HCT116 (cell line): ENCODE results near the gene ESR1. TPM values are rescaled to one million over a fixed set of nuclear protein-coding genes. Genes with fewer than 3 reads are reported as not detected.

ENCODE experiments used
- ATAC-seq: fragments of 200-7000 bp; cut with Tn5 transposase; 2 replicates; pipeline ENCODE4 v1.9.1; 2020; ENCODE audit warnings: mild to moderate bottlenecking, moderate library complexity
- BruUV-seq: library from RNA; stranded (reverse); fragments of 400-500 nt; replicated peaks from 2 replicates; lab custom pipeline; 2021; lab: Mats Ljungman, UMichigan
- CTCF ChIA-PET: fragments of 300-600 bp; sonication (Branson Sonifier 250); formaldehyde crosslinking; loops from one replicate; lab custom pipeline; 2021; ENCODE audit warnings: antibody characterized with exemption; lab: Charles Lee
- POLR2A ChIA-PET: fragments of 300-600, 350-600 bp; sonication (Branson Sonifier 250); formaldehyde crosslinking; loops from one replicate; lab custom pipeline; 2021; ENCODE audit warnings: antibody characterized with exemption; lab: Charles Lee
- RAD21 ChIA-PET, 2 experiments: fragments of 300-600 bp; sonication (Branson Sonifier 250); formaldehyde crosslinking; loops; one replicate each; lab custom pipeline; 2023; ENCODE audit warnings: low total read pairs in 2 of 2; ENCODE audit not compliant: uncharacterized antibody in 2 of 2, unreplicated experiment in 2 of 2, low non-redundant PET in 1 of 2; lab: Charles Lee
- DNase-seq: peaks from one replicate; pipeline ENCODE4 v3.0.0-alpha.2; 2010; ENCODE audit warnings: low read depth, low spot score
- H2AFZ ChIP-seq: fragments of 200-600 bp; shearing (Covaris generic), sonication (generic); 2 replicates; pipeline ENCODE4 v1.6.1; 2017; ENCODE audit warnings: low read depth, mixed run types, mixed read lengths, antibody characterized with exemption, low read length; ENCODE audit not compliant: poor library complexity, severe bottlenecking
- H3K27ac ChIP-seq: 2 replicates; pipeline ENCODE4 v1.5.1; 2012; ENCODE audit warnings: low read depth, low read length
- H3K27me3 ChIP-seq: fragments of 200-600 bp; sonication (generic); 2 replicates; pipeline ENCODE4 v1.6.1; 2016; ENCODE audit warnings: mixed run types, low read length, mixed read lengths; ENCODE audit not compliant: insufficient read depth
- H3K36me3 ChIP-seq, 2 experiments: fragments of 200-500 bp in 1 of 2; fragments of 200-600 bp in 1 of 2; sonication (Bioruptor generic) in 1 of 2; sonication (generic) in 1 of 2; 2 replicates each; pipeline versions ENCODE4 v1.5.1 to v1.6.1; 2014 to 2016; ENCODE audit warnings: low read length in 2 of 2, inconsistent platforms in 1 of 2, mixed read lengths in 1 of 2, mixed run types in 1 of 2; ENCODE audit not compliant: insufficient read depth in 2 of 2, control insufficient read depth in 1 of 2
- H3K4me1 ChIP-seq, 2 experiments: fragments of 200-600 bp in 1 of 2; sonication (generic) in 1 of 2; 2 replicates each; pipeline versions ENCODE4 v1.5.1 to v1.6.1; 2012 to 2017; ENCODE audit warnings: low read length in 2 of 2, inconsistent platforms in 1 of 2, mild to moderate bottlenecking in 1 of 2, mixed read lengths in 1 of 2, mixed run types in 1 of 2, moderate library complexity in 1 of 2; ENCODE audit not compliant: insufficient read depth in 2 of 2, control insufficient read depth in 1 of 2
- H3K4me2 ChIP-seq: fragments of 200-600 bp; sonication (generic); 2 replicates; pipeline ENCODE4 v1.6.1; 2017; ENCODE audit warnings: mixed run types, low read length, mixed read lengths
- H3K4me3 ChIP-seq, 2 experiments: fragments of 200-600 bp in 1 of 2; sonication (generic) in 1 of 2; replicated peaks in 1 of 2; 2 replicates each; pipeline ENCODE4 v1.5.1; 2011 to 2016; ENCODE audit warnings: low read length in 2 of 2, control low read depth in 1 of 2, low read depth in 1 of 2, mild to moderate bottlenecking in 1 of 2, mixed read lengths in 1 of 2, mixed run types in 1 of 2
- H3K79me2 ChIP-seq: fragments of 200-600 bp; sonication (generic); 2 replicates; pipeline ENCODE4 v1.6.1; 2017; ENCODE audit warnings: mild to moderate bottlenecking, mixed run types, low read length, moderate library complexity, mixed read lengths; ENCODE audit not compliant: insufficient read depth
- H3K9ac ChIP-seq: fragments of 200-600 bp; sonication (generic); 2 replicates; pipeline ENCODE4 v1.6.1; 2016; ENCODE audit warnings: low read length, mixed read lengths
- H3K9me2 ChIP-seq: fragments of 200-600 bp; sonication (generic), shearing (Covaris generic); 2 replicates; pipeline ENCODE4 v1.6.1; 2017; ENCODE audit warnings: mixed run types, mild to moderate bottlenecking, moderate library complexity; ENCODE audit not compliant: insufficient read depth
- H3K9me3 ChIP-seq, 2 experiments: fragments of 200-500 bp in 1 of 2; fragments of 200-600 bp in 1 of 2; sonication (Bioruptor generic) in 1 of 2; sonication (generic) in 1 of 2; 2 replicates each; pipeline ENCODE4 v1.6.1; 2014 to 2017; ENCODE audit warnings: low read length in 2 of 2, mixed read lengths in 2 of 2, inconsistent platforms in 1 of 2, low read depth in 1 of 2, mild to moderate bottlenecking in 1 of 2, mixed run types in 1 of 2, moderate library complexity in 1 of 2; ENCODE audit not compliant: control insufficient read depth in 1 of 2, insufficient read depth in 1 of 2
- H4K20me1 ChIP-seq: fragments of 200-600 bp; sonication (generic), shearing (Covaris generic); 2 replicates; pipeline ENCODE4 v1.6.1; 2017; ENCODE audit warnings: mixed run types, mild to moderate bottlenecking, moderate library complexity; ENCODE audit not compliant: insufficient read depth
- CBX3 ChIP-seq: IDR thresholded peaks from 2 replicates; pipeline ENCODE4 v1.6.1; 2012; ENCODE audit warnings: low read depth
- CTCF ChIP-seq, 3 experiments: fragments of 200-600 bp in 1 of 3; sonication (generic) in 1 of 3; IDR thresholded peaks in 2 of 3; conservative IDR thresholded peaks in 1 of 3; 2 replicates each; pipeline ENCODE4 v1.5.1; 2012 to 2017; ENCODE audit warnings: low read depth in 2 of 3, low read length in 2 of 3, antibody characterized with exemption in 1 of 3, borderline replicate concordance in 1 of 3, control low read depth in 1 of 3, mild to moderate bottlenecking in 1 of 3, mixed read lengths in 1 of 3, mixed run types in 1 of 3, moderate library complexity in 1 of 3; ENCODE audit not compliant: insufficient read depth in 1 of 3
- EGR1 ChIP-seq: IDR thresholded peaks from 2 replicates; pipeline ENCODE4 v1.6.1; 2012; ENCODE audit warnings: low read depth
- EZH2 ChIP-seq: fragments of 200-600 bp; sonication (generic); IDR thresholded peaks from 2 replicates; pipeline ENCODE4 v1.6.1; 2017; ENCODE audit warnings: antibody characterized with exemption, mixed run types
- JUND ChIP-seq: IDR thresholded peaks from 2 replicates; pipeline ENCODE4 v1.6.1; 2012
- POLR2A ChIP-seq: IDR thresholded peaks from 2 replicates; pipeline ENCODE4 v1.7.0; 2011; ENCODE audit warnings: borderline replicate concordance; ENCODE audit not compliant: insufficient read depth, insufficient read length; ENCODE audit errors: extremely low read depth
- SP1 ChIP-seq: IDR thresholded peaks from 2 replicates; pipeline ENCODE4 v1.6.1; 2012; ENCODE audit warnings: low read depth
- intact Hi-C: fragments of 100-400 bp; cut with micrococcal nuclease; formaldehyde crosslinking; loops from 2 replicates; pipeline ENCODE4 v1.10.0; 2022
- total RNA-seq: library from RNA; stranded (reverse); gene quantifications from one replicate; pipeline ENCODE4 v1.2.1, GENCODE V29; 2021; ENCODE audit not compliant: unreplicated experiment

ESR1 gene
- total RNA-seq, 1 experiment from 2014 or later: 0.17 TPM

GRCh38 chr6:152117156-152118133, 310.0 kb downstream of the ESR1 start (continued):
- TF ChIP-seq EZH2: no peak
- no peak for TF ChIP-seq POLR2A
- TF ChIP-seq CBX3: no peak
- TF ChIP-seq, all 23 proteins: peak for 0

- Histone ChIP-seq H3K27me3 (no peaks in the 10 kb centered on the region), H3K9me3 (no peaks in the 10 kb centered on the region), H4K20me1 (no peaks in the 10 kb centered on the region), H3K4me1 (no peaks in the 10 kb centered on the region), H3K79me2 (no peaks in the 10 kb centered on the region), H3K9me2 (no peaks in the 10 kb centered on the region), H3K9ac (no peak overlapping the region), H3K36me3 (no peaks in the 10 kb centered on the region), H3K4me2 (no peak overlapping the region), H3K27ac (no peak overlapping the region), H3K4me3 (no peak overlapping the region), H2AFZ (no peak overlapping the region)
- no peak for DNase-seq
- no peak for ATAC-seq
- ChIA-PET CTCF (interaction anchor here (1.3 kb wide), 1 partner anchor 353 kb away, joined by 9 read pairs; no protein-coding TSS in a partner anchor), POLR2A (no interaction called here), RAD21 (no interaction called here)
- no TSS peak for BruUV-seq
- TF ChIP-seq JUND (no peak), POLR2A (no peak), SP1 (no peak), EGR1 (no peak), CTCF (IDR thresholded peaks at IDR 0.05 in 2 of 3, conservative IDR thresholded peaks at IDR 0.05 in 1 of 3; ENCODE audit: borderline replicate concordance in 1 of 3, insufficient read depth in 1 of 3, low read depth in 2 of 3, low read length in 2 of 3) (no peak)
- intact Hi-C loops: loop anchor here (2.0 kb wide), 1 partner anchor 449 kb away; no protein-coding TSS in a partner anchor
Observed at GRCh38 chr6:152118224-152118623, 310.7 kb downstream of the ESR1 start.
